ENCODE results near the gene DEPDC4.

The DEPDC4 gene

DNA sequence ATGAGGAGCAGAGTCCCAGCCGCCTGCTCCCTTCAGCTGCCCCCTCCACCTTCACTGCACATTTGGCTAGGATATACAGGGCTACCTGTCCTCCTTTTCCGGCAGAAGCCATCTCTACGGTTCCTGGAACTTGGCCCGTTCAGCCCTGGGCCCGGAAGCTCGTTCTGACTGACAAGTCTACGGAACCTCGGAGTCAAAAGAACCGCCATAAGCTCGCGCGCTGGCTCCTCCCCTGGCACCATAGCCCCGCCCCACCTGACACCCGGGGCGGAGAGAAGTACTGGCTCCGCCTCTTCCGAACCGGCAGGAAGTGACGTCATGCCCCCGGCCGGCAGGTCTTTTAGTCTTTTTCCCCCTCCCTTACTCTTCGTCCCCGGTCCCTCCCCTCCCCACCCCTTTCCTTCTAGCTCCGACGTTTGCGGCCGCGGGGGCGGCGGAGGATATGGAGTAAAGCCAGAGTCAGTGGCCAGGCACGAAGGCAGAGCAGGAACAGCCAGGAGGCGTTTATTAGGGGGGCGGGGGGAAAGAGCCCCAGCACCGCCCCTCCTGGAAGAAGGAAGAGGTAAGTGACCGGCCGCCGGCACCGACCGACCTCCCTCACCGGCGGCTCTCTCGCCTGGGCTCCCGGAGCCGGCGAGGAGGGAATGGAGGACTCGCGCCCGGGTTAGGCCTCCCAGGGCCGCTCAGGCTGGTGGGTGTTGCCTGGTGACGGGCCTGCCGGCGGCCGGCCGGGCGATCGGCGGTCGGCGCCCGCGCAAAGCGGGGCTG, at the start of gene DEPDC4, which contains the start of gene SCYL2 (continued):
- TF ChIP-seq ZNF121 (tag by site-specific recombination; IDR thresholded peaks at IDR 0.05) (no peak), ZNF521 (tag by site-specific recombination; IDR thresholded peaks at IDR 0.05) (no peak), ZNF266 (tag by site-specific recombination; IDR thresholded peaks at IDR 0.05; ENCODE audit: low read depth) (no peak), SALL2 (tag by site-specific recombination; IDR thresholded peaks at IDR 0.05; ENCODE audit: borderline replicate concordance) (no peak), SCRT1 (tag by site-specific recombination; IDR thresholded peaks at IDR 0.05; ENCODE audit: borderline replicate concordance) (no peak), ZNF248 (tag by site-specific recombination; IDR thresholded peaks at IDR 0.05) (no peak), ZNF76 (tag by site-specific recombination; IDR thresholded peaks at IDR 0.05; ENCODE audit: borderline replicate concordance, low read depth) (no peak), ZNF146 (tag by site-specific recombination; IDR thresholded peaks at IDR 0.05) (no peak), ZNF658 (tag by site-specific recombination; IDR thresholded peaks at IDR 0.05) (no peak), ZFP37 (tag by site-specific recombination; IDR thresholded peaks at IDR 0.05) (no peak), ZNF335 (tag by site-specific recombination; conservative IDR thresholded peaks at IDR 0.05) (peak; percentile 42), ZNF837 (tag by site-specific recombination; IDR thresholded peaks at IDR 0.05) (no peak), ZFHX2 (tag by site-specific recombination; conservative IDR thresholded peaks at IDR 0.05) (peak; percentile 74), GLIS1 (tag by site-specific recombination; IDR thresholded peaks at IDR 0.05) (peak; percentile 61; the same call in 1 of the 2 replicates), ZNF670 (tag by site-specific recombination; IDR thresholded peaks at IDR 0.05; ENCODE audit: low read depth) (no peak), MYNN (tag by site-specific recombination; IDR thresholded peaks at IDR 0.05; ENCODE audit: borderline replicate concordance) (no peak), ZNF292 (tag by site-specific recombination; IDR thresholded peaks at IDR 0.05; ENCODE audit: borderline replicate concordance, low read depth) (no peak), ZNF2 (tag by site-specific recombination; IDR thresholded peaks at IDR 0.05) (0 out of 2 replicates have a peak, but pooled peaks have one; percentile 34), ZNF391 (tag by site-specific recombination; IDR thresholded peaks at IDR 0.05; ENCODE audit: borderline replicate concordance, low read depth) (no peak), ZNF654 (tag by site-specific recombination; IDR thresholded peaks at IDR 0.05; ENCODE audit: low read depth) (no peak), ZNF324 (tag by site-specific recombination; IDR thresholded peaks at IDR 0.05) (no peak)
- TF ChIP-seq, protein P1, sequence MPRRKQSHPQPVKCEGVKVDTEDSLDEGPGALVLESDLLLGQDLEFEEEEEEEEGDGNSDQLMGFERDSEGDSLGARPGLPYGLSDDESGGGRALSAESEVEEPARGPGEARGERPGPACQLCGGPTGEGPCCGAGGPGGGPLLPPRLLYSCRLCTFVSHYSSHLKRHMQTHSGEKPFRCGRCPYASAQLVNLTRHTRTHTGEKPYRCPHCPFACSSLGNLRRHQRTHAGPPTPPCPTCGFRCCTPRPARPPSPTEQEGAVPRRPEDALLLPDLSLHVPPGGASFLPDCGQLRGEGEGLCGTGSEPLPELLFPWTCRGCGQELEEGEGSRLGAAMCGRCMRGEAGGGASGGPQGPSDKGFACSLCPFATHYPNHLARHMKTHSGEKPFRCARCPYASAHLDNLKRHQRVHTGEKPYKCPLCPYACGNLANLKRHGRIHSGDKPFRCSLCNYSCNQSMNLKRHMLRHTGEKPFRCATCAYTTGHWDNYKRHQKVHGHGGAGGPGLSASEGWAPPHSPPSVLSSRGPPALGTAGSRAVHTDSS (tag by site-specific recombination; IDR thresholded peaks at IDR 0.05) = no peak
- TF ChIP-seq, protein P2, sequence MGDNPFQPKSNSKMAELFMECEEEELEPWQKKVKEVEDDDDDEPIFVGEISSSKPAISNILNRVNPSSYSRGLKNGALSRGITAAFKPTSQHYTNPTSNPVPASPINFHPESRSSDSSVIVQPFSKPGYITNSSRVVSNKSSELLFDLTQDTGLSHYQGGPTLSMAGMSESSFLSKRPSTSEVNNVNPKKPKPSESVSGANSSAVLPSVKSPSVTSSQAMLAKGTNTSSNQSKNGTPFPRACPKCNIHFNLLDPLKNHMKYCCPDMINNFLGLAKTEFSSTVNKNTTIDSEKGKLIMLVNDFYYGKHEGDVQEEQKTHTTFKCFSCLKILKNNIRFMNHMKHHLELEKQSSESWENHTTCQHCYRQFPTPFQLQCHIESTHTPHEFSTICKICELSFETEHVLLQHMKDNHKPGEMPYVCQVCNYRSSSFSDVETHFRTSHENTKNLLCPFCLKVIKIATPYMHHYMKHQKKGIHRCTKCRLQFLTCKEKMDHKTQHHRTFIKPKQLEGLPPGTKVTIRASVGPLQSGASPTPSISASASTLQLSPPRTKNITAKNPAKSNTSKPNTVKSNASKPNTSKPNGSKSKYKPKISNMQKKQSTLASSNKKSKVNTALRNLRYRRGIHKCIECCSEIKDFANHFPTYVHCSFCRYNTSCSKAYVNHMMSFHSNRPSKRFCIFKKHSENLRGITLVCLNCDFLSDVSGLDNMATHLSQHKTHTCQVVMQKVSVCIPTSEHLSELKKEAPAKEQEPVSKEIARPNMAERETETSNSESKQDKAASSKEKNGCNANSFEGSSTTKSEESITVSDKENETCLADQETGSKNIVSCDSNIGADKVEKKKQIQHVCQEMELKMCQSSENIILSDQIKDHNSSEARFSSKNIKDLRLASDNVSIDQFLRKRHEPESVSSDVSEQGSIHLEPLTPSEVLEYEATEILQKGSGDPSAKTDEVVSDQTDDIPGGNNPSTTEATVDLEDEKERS (tag by site-specific recombination; IDR thresholded peaks at IDR 0.05) = no peak
- TF ChIP-seq, protein P3, sequence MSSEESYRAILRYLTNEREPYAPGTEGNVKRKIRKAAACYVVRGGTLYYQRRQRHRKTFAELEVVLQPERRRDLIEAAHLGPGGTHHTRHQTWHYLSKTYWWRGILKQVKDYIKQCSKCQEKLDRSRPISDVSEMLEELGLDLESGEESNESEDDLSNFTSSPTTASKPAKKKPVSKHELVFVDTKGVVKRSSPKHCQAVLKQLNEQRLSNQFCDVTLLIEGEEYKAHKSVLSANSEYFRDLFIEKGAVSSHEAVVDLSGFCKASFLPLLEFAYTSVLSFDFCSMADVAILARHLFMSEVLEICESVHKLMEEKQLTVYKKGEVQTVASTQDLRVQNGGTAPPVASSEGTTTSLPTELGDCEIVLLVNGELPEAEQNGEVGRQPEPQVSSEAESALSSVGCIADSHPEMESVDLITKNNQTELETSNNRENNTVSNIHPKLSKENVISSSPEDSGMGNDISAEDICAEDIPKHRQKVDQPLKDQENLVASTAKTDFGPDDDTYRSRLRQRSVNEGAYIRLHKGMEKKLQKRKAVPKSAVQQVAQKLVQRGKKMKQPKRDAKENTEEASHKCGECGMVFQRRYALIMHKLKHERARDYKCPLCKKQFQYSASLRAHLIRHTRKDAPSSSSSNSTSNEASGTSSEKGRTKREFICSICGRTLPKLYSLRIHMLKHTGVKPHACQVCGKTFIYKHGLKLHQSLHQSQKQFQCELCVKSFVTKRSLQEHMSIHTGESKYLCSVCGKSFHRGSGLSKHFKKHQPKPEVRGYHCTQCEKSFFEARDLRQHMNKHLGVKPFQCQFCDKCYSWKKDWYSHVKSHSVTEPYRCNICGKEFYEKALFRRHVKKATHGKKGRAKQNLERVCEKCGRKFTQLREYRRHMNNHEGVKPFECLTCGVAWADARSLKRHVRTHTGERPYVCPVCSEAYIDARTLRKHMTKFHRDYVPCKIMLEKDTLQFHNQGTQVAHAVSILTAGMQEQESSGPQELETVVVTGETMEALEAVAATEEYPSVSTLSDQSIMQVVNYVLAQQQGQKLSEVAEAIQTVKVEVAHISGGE (tag by site-specific recombination; conservative IDR thresholded peaks at IDR 0.05; ENCODE audit: low read depth) = peak; percentile 84
- TF ChIP-seq, protein P4, sequence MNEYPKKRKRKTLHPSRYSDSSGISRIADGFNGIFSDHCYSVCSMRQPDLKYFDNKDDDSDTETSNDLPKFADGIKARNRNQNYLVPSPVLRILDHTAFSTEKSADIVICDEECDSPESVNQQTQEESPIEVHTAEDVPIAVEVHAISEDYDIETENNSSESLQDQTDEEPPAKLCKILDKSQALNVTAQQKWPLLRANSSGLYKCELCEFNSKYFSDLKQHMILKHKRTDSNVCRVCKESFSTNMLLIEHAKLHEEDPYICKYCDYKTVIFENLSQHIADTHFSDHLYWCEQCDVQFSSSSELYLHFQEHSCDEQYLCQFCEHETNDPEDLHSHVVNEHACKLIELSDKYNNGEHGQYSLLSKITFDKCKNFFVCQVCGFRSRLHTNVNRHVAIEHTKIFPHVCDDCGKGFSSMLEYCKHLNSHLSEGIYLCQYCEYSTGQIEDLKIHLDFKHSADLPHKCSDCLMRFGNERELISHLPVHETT (tag by site-specific recombination; IDR thresholded peaks at IDR 0.05) = 0 out of 2 replicates have a peak, but pooled peaks have one; percentile 23
- TF ChIP-seq, protein P5, sequence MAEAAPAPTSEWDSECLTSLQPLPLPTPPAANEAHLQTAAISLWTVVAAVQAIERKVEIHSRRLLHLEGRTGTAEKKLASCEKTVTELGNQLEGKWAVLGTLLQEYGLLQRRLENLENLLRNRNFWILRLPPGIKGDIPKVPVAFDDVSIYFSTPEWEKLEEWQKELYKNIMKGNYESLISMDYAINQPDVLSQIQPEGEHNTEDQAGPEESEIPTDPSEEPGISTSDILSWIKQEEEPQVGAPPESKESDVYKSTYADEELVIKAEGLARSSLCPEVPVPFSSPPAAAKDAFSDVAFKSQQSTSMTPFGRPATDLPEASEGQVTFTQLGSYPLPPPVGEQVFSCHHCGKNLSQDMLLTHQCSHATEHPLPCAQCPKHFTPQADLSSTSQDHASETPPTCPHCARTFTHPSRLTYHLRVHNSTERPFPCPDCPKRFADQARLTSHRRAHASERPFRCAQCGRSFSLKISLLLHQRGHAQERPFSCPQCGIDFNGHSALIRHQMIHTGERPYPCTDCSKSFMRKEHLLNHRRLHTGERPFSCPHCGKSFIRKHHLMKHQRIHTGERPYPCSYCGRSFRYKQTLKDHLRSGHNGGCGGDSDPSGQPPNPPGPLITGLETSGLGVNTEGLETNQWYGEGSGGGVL (tag by site-specific recombination; IDR thresholded peaks at IDR 0.05) = peak; percentile 95
- TF ChIP-seq, protein P6, sequence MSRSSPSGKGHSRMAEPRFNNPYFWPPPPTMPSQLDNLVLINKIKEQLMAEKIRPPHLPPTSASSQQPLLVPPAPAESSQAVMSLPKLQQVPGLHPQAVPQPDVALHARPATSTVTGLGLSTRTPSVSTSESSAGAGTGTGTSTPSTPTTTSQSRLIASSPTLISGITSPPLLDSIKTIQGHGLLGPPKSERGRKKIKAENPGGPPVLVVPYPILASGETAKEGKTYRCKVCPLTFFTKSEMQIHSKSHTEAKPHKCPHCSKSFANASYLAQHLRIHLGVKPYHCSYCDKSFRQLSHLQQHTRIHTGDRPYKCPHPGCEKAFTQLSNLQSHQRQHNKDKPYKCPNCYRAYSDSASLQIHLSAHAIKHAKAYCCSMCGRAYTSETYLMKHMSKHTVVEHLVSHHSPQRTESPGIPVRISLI (tag by site-specific recombination; IDR thresholded peaks at IDR 0.05) = no peak

Measured in HEK293 (cell line).